ENCODE results near the gene PTPRM. TPM values are rescaled to one million over a fixed set of nuclear protein-coding genes. Genes with fewer than 3 reads are reported as not detected.

Gene PTPRM
- total and polyA plus RNA-seq, 7 donors = 3.9 to 151 (median 62.8) TPM

- no peaks in the 10 kb centered on the region for H3K9me3 ChIP-seq
- intact Hi-C loops (cut with DNase I) = no loop called here
- DNase-seq = no peak
- H3K27ac ChIP-seq = no peak overlapping the region
- 92 to 94% methylated on average over 1 of the region's 1 CpG for WGBS, 2 donors
- H3K4me1 ChIP-seq = peaks cover 0 to 20% (median 7%) of the 10 kb centered on the region in 4 donors
- no peaks in the 10 kb centered on the region for H3K36me3 ChIP-seq
- no peak for TF ChIP-seq POLR2A (IDR thresholded peaks at IDR 0.05)
- TF ChIP-seq, protein P1, sequence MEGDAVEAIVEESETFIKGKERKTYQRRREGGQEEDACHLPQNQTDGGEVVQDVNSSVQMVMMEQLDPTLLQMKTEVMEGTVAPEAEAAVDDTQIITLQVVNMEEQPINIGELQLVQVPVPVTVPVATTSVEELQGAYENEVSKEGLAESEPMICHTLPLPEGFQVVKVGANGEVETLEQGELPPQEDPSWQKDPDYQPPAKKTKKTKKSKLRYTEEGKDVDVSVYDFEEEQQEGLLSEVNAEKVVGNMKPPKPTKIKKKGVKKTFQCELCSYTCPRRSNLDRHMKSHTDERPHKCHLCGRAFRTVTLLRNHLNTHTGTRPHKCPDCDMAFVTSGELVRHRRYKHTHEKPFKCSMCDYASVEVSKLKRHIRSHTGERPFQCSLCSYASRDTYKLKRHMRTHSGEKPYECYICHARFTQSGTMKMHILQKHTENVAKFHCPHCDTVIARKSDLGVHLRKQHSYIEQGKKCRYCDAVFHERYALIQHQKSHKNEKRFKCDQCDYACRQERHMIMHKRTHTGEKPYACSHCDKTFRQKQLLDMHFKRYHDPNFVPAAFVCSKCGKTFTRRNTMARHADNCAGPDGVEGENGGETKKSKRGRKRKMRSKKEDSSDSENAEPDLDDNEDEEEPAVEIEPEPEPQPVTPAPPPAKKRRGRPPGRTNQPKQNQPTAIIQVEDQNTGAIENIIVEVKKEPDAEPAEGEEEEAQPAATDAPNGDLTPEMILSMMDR (IDR thresholded peaks at IDR 0.05) = no peak
- no peak for TF ChIP-seq EP300 (IDR thresholded peaks at IDR 0.05)
- no peak for TF ChIP-seq POLR2AphosphoS5 (IDR thresholded peaks at IDR 0.05)
- H3K27me3 ChIP-seq = no peaks in the 10 kb centered on the region
- H3K4me3 ChIP-seq = no peak overlapping the region
Measured at GRCh38 chr18:8034674-8035073, 467.6 kb downstream of the PTPRM start.

DNA sequence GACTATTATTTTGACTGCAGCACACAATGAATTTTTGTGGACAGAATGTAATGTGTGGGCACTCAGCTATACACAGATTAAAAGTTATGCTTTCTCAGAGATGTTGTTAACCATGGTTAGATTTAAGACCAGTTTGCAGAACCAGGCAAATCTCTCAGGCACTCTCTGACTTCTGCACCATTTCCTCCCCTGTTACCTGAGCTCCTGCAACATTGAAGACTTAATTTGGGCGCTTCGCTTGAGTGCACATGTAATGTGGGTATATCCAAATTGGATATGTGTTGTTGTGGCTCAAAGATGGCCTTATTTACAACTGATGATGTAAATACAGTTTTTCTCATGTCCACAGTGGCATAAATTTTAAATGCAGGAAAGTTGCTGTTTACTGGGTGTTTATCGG lies 469.4 kb downstream of the PTPRM start:
- 62 to 78% methylated on average over 3 of the region's 3 CpGs for WGBS, 2 donors

DNA sequence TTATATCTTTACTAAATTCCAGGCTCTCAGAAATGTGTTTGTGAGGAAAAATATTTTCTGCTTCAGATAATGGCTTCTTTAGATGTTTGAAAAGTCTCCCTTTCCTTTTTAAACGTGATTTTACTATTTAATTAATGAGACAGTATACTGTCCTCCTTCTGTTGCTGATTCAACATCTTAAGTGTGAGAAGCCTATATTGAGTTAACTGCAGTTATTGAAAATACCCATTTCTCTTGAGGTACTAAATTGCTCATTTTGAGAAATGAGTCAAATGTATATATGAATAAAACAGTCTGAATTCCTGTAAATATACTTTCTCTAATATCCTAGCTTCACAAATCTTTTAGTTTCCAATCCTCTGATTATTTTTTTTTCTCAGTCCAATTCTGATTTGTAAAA lies 470.2 kb downstream of the PTPRM start:
- Histone ChIP-seq H3K9me3 (no peaks in the 10 kb centered on the region), H3K4me3 (no peak overlapping the region)

More for the DNA sequence above, 469.4 kb downstream of the PTPRM start:
- no peak overlapping the region for H3K27ac ChIP-seq
- H3K4me1 ChIP-seq = peaks cover 0 to 20% (median 7%) of the 10 kb centered on the region in 4 donors
- H3K4me3 ChIP-seq = no peak overlapping the region
- H3K36me3 ChIP-seq = no peaks in the 10 kb centered on the region
- intact Hi-C loops (cut with DNase I) = no loop called here
- no peak for DNase-seq
- no peaks in the 10 kb centered on the region for H3K27me3 ChIP-seq
- no peaks in the 10 kb centered on the region for H3K9me3 ChIP-seq
- TF ChIP-seq, protein P1 (IDR thresholded peaks at IDR 0.05) = no peak

DNA sequence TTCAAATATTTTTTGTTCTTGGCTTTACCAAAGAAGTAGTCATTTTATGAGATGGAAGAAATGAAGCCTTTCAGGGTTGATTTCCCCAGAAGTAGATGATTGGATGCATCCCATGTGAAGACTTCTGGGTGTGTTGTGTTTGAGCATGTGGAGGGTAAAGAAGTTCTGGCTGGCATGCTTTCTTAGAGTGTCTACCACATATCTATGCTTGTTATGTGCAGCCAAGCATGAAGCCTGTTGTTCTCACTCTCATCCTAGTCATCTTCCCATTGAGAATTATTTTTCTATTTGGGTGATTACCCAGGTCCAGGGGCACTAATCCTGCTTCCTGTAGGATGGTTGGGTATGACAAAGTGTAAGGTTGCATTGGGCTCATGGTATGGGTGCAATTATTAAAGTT lies 472.9 kb downstream of the PTPRM start:
- no peaks in the 10 kb centered on the region for H3K9me3 ChIP-seq
- no peak overlapping the region for H3K27ac ChIP-seq
- H3K36me3 ChIP-seq = no peaks in the 10 kb centered on the region
- H3K4me3 ChIP-seq = no peak overlapping the region
- peaks cover 0 to 20% (median 7%) of the 10 kb centered on the region in 4 donors for H3K4me1 ChIP-seq
- no peak for DNase-seq
- intact Hi-C loops (cut with DNase I) = no loop called here
- TF ChIP-seq POLR2AphosphoS5 (IDR thresholded peaks at IDR 0.05) = no peak
- TF ChIP-seq, protein P1 (IDR thresholded peaks at IDR 0.05) = no peak
- no peak for TF ChIP-seq POLR2A (IDR thresholded peaks at IDR 0.05)
- no peak for TF ChIP-seq EP300 (IDR thresholded peaks at IDR 0.05)
- H3K27me3 ChIP-seq = no peaks in the 10 kb centered on the region

More for the DNA sequence above, 470.2 kb downstream of the PTPRM start:
- Histone ChIP-seq H3K4me1 (peaks cover 0 to 20% (median 7%) of the 10 kb centered on the region in 4 donors), H3K27me3 (no peaks in the 10 kb centered on the region), H3K36me3 (no peaks in the 10 kb centered on the region), H3K27ac (no peak overlapping the region)
- DNase-seq = no peak
- TF ChIP-seq POLR2AphosphoS5 (IDR thresholded peaks at IDR 0.05) (no peak), EP300 (IDR thresholded peaks at IDR 0.05) (no peak)
- intact Hi-C loops (cut with DNase I) = no loop called here
- 56 to 61% methylated on average over 1 of the region's 1 CpG for WGBS, 2 donors

DNA sequence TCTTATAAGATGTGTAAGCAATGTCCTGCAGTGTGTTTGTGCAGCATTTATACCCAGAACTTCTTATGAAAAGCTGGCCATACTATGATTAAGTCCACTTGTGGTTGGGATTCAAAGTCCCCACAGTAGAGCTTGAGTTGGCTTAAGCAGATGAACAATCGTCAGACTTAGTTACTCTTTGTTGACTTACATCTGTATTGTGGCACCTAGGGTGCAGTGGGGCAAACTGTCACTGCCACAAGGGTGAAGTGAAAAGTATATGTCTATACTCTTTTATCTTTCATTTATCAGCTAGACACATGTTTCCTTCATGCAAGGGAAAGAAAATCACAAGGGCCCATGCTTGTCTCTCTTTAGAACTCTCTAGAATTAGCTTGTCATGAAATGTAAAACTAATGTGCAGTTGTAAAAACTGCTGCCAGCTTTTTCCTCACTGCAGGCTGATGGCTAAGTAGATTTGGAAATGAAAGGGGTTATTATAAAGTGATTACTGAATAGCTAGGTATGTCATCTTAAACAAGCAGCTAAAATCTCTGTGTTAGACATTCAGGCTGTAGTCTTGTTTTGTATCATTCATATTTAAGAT lies 474.5 kb downstream of the PTPRM start:
- H3K4me1 ChIP-seq = peaks cover 0 to 18% (median 6%) of the 10 kb centered on the region in 4 donors
- 27 to 61% methylated on average over 1 of the region's 1 CpG for WGBS, 2 donors
- intact Hi-C loops (cut with DNase I) = no loop called here
- no peak for DNase-seq
- TF ChIP-seq POLR2AphosphoS5 (IDR thresholded peaks at IDR 0.05) (no peak), EP300 (IDR thresholded peaks at IDR 0.05) (no peak), POLR2A (IDR thresholded peaks at IDR 0.05) (no peak)
- TF ChIP-seq, protein P1 (IDR thresholded peaks at IDR 0.05) = no peak
- H3K9me3 ChIP-seq = no peaks in the 10 kb centered on the region
- no peak overlapping the region for H3K4me3 ChIP-seq
- no peaks in the 10 kb centered on the region for H3K36me3 ChIP-seq
- no peak overlapping the region for H3K27ac ChIP-seq
- H3K27me3 ChIP-seq = no peaks in the 10 kb centered on the region

Measured in sigmoid colon (tissue), 7 donors.